IPS-20b (cell line): ENCODE results near the gene SLC39A7.

Experiments
- H3K27ac ChIP-seq: one replicate; pipeline ENCODE4 v1.5.1; 2013; ENCODE audit warnings: low read length
- H3K27me3 ChIP-seq: 2 replicates; pipeline ENCODE4 v1.6.1; 2013; ENCODE audit warnings: mild to moderate bottlenecking, low read length, inconsistent platforms; ENCODE audit not compliant: insufficient read depth
- H3K36me3 ChIP-seq: 2 replicates; pipeline ENCODE4 v1.6.1; 2013; ENCODE audit warnings: low read depth, mild to moderate bottlenecking, inconsistent platforms, low read length, moderate library complexity; ENCODE audit not compliant: insufficient read depth
- H3K4me1 ChIP-seq: 2 replicates; pipeline ENCODE4 v1.6.1; 2013; ENCODE audit warnings: mild to moderate bottlenecking, control low read depth, inconsistent platforms, low read length, moderate library complexity; ENCODE audit not compliant: insufficient read depth
- H3K4me3 ChIP-seq: 2 replicates; pipeline ENCODE4 v1.5.1; 2013; ENCODE audit warnings: mild to moderate bottlenecking, low read length, inconsistent platforms
- H3K9ac ChIP-seq: 2 replicates; pipeline ENCODE4 v1.6.1; 2013; ENCODE audit warnings: low read depth, mild to moderate bottlenecking, inconsistent platforms, low read length, moderate library complexity
- H3K9me3 ChIP-seq: 2 replicates; pipeline ENCODE4 v1.6.1; 2013; ENCODE audit warnings: mild to moderate bottlenecking, low read depth, low read length, inconsistent platforms; ENCODE audit not compliant: insufficient read depth

SLC39A7 gene

DNA sequence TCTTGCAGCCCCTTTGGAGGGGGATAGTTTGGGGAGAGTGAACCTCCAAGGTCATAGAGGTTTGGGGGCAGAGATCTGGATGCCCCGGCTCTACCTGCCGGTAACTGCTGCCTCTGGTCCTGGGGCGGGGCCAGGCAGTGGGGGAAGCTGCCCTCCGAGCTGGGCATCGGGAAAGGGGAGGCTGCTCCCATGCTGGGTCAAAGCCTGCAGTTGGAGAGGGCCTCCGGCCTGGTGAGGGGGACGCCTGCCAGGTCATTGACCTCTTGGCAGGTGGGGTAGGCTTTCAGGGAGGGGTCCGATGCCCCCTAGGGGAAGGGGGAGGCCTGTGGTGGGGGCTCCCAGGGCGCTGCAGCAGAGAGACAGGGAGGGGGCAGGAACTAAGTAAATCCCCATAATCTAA, 15.5 kb upstream of the SLC39A7 start:
- H3K4me3 ChIP-seq = no peak overlapping the region
- no peaks in the 10 kb centered on the region for H3K9me3 ChIP-seq
- no peaks in the 10 kb centered on the region for H3K4me1 ChIP-seq
- H3K9ac ChIP-seq = no peak overlapping the region
- H3K27me3 ChIP-seq = peaks cover 31% of the 10 kb centered on the region
- no peaks in the 10 kb centered on the region for H3K36me3 ChIP-seq
- no peak overlapping the region for H3K27ac ChIP-seq

DNA sequence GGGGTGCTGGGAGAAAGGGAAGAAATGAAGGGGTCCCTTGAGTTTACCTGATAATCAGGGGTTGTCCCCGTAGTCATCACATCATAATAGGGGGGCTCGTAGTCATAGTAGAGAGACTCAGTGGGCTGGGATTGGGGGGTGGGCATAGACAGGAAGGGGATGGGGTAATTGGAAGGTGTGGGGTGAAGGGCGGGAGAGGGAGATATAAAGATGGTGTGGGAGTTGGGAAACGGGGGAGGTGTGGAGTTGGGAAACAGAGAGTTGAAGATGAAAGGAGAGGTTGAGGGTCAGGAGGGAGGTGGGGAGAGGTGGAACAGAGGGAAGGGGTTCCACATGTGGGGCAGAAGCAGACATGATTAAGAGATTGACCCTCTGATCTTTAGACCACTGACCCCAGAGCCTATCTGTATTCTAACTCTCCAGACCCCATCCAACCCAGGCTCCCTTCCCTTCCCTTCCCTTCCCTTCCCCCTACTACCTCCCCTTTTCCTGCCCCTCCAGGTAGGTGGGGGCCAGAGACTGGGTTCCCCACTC, 14.9 kb upstream of the SLC39A7 start:
- Histone ChIP-seq H3K9ac (no peak overlapping the region), H3K4me3 (no peak overlapping the region), H3K27me3 (peaks cover 37% of the 10 kb centered on the region), H3K27ac (no peak overlapping the region), H3K4me1 (no peaks in the 10 kb centered on the region), H3K36me3 (no peaks in the 10 kb centered on the region), H3K9me3 (no peaks in the 10 kb centered on the region)

DNA sequence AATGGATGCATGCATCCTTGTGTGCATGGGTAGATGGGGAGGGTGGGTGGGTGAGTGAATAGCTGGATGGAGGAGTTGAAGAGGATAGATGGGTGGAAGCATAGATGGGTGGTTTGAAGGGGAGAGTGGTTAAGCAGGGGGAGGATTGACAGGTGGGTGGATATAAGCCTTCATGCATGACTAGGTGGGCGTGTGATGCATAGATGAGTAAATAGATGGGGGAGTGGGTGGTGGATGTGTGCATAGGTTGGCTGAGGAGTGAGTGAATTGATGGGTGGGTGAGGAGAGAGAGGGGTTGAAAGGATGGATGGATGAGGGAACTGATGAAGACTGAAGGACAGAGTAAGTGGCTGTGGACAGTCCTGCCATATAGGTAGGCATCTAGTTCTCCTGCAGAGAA, 12.9 kb upstream of the SLC39A7 start:
- Histone ChIP-seq H3K27ac (no peak overlapping the region), H3K4me3 (no peak overlapping the region), H3K4me1 (peaks cover 6% of the 10 kb centered on the region; the same call in 1 of the 2 replicates), H3K9ac (no peak overlapping the region), H3K36me3 (no peaks in the 10 kb centered on the region), H3K27me3 (peaks cover 57% of the 10 kb centered on the region), H3K9me3 (no peaks in the 10 kb centered on the region)

DNA sequence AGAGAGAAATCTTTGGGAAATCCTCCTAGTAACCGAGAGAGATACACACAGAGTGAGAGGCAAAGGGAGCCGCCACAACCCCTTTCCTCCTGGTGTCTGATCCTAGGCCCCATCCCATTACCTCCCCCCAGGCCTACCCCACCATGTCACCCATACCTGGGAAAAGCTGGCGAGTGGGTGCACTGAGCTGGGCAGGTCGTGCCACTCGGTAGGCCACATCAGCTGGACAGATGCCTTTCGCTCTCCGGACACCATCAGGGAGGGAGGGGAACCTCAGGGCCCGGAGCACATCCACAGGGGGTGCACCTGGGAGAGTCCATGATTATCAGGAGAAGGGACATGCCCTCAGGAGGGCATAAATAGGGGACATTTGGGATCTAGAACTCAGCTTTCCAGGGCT, 11.5 kb upstream of the SLC39A7 start:
- Histone ChIP-seq H3K9me3 (no peaks in the 10 kb centered on the region), H3K9ac (no peak overlapping the region), H3K27me3 (peaks cover 59% of the 10 kb centered on the region), H3K27ac (no peak overlapping the region), H3K36me3 (peaks cover 1% of the 10 kb centered on the region; the same call in 1 of the 2 replicates), H3K4me3 (no peak overlapping the region), H3K4me1 (peaks cover 6% of the 10 kb centered on the region; the same call in 1 of the 2 replicates)

DNA sequence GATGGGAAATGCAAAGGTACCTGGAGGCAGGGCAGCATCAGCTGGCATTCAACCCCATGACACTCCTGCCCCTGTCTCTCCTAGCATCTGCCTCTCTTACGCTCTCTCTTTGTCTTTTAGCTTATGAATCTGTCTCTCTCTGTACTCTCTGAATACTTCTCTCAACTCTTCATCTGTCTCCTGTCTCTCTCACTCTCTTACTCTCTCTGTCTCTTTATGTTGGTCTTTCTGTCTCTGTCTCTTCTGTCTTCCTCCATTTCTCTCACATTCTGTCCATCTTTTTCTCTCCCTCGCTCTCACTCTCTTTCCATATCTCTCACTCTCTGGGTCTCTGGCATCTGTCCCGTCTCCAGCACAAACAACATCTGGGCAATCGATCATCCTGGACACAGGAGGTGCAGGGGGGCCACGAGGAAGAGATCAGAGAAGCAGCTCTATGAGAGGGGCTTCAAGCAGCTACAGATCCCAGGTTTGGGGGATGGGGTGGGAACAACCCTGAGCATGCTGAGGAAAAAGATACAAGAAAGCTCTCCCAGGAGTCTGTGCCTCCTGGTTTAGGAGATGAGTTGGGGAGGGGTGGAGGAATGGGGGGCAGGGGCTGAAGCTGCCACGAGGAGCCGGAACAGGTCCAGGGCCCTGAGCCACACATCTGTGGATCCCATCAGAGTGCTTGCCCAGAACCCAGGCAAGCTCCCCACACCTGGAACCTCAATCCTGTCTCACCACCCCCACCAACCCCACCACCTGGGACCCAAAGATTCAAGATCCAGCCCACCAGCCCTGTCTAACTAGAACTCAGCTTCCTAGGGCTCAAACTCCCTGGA, 10.8 kb upstream of the SLC39A7 start:
- H3K36me3 ChIP-seq = peaks cover 6% of the 10 kb centered on the region
- H3K4me3 ChIP-seq = no peak overlapping the region
- no peak overlapping the region for H3K9ac ChIP-seq
- peaks cover 59% of the 10 kb centered on the region for H3K27me3 ChIP-seq
- no peak overlapping the region for H3K27ac ChIP-seq
- H3K9me3 ChIP-seq = no peaks in the 10 kb centered on the region
- H3K4me1 ChIP-seq = peaks cover 6% of the 10 kb centered on the region; the same call in 1 of the 2 replicates

DNA sequence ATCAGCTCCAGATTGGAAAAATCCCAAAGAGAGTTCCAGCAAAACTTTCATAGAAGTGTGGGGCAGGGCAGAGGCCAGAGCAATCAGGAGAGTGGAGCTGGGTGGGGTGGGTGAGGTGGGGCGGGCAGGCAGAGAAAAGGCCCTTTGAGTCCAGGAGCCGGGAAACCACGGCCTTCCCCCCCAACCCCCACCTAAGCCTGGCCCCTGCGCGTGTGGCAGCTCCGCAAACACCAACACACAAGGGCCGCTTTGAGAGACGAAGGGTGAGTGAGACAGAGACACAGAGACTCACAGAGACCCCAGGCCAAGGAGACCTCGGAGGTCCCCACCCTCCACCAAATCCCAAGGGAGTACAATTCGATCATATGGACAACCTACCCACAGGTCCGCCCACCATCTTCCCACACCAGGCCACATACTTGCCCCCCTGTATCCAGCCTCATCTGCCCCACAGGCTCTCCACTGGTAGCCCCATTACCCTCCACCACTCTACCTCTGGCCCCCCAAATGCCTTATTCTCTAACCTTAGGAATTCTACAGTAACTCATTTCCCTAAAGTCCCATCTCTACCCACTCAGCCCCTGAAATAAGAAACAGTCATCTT, 10.1 kb upstream of the SLC39A7 start:
- H3K27me3 ChIP-seq = peaks cover 59% of the 10 kb centered on the region
- H3K9ac ChIP-seq = no peak overlapping the region
- H3K4me3 ChIP-seq = no peak overlapping the region
- no peak overlapping the region for H3K27ac ChIP-seq
- peaks cover 14% of the 10 kb centered on the region for H3K36me3 ChIP-seq
- H3K9me3 ChIP-seq = no peaks in the 10 kb centered on the region
- H3K4me1 ChIP-seq = peaks cover 6% of the 10 kb centered on the region; the same call in 1 of the 2 replicates

DNA sequence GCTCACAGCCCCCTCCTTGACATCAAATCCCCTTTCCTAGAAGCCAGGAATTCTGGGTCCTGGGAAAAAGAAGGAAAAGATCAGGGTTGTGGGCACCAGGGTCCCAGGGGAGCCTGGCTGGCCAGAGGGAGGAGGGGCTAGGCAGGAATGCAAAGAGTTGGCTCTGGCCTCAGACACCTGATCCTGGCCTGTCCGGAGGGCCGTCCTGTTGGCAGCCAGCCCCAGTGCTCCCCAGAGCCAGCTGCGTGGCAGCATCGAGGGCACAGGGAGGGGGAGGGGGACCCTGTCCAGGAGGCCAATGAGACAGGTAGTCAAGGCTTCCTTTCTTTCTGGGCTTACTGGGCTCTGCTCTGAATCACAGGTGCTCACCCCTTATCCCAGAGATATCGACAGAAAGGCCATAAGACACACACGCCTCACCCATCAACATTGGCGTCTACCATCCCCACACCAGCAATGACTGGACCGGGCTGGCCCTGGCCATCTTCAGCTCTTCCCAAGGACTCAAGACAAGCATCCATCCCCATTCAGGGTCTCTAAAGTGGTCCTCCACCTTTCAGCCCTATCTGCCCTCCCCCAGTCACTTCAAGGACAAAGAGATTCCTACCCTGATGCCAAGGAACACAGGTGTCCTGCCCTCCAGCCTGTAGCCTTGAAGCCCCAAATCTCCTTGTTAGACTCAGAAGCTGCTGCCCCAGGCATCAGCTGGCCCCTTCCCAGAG, 9.1 kb upstream of the SLC39A7 start:
- H3K4me1 ChIP-seq = peaks cover 6% of the 10 kb centered on the region; the same call in 1 of the 2 replicates
- H3K9me3 ChIP-seq = no peaks in the 10 kb centered on the region
- H3K36me3 ChIP-seq = peaks cover 23% of the 10 kb centered on the region
- H3K9ac ChIP-seq = no peak overlapping the region
- peaks cover 50% of the 10 kb centered on the region for H3K27me3 ChIP-seq
- peak overlapping the region; percentile 46; the same call in 1 of the 2 replicates for H3K4me3 ChIP-seq
- H3K27ac ChIP-seq = no peak overlapping the region

DNA sequence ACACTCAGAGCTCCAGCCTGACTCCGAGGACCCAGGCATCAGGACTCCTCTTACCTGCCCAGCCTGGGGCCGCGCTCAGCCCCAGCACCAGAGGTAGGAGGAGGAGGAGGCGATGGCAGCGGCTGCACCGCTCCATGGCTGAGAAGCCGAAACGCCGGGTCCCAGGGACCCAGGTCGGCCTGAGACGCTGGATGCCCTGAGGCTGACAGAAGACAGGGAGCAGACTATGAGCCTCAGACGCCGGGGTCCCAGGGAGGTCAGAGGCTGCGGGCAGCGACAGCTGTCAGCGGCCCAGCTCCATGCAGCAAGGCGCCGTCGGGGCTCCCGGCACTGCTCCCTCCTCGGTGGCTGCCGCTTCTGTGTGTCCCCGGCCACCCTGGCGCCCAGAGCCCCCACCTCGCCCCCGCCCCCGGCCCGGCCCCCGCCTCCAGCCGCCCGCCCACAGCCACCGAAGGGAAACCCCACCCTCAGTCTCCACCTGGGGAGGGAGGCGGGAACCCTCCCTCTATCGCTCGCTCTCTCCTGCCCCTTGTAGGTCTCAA, 8.5 kb upstream of the SLC39A7 start, which contains the start of gene COL11A2:
TSS of gene COL11A2 (minus strand) at position 363 of the 542 bp plus-strand sequence. CDS start at position 136, 227 bp downstream.
- H3K9me3 ChIP-seq = no peaks in the 10 kb centered on the region
- no peak within 1 kb of the TSS for H3K27ac ChIP-seq
- peak within 1 kb of the TSS; percentile 48; the same call in 1 of the 2 replicates for H3K9ac ChIP-seq
- peaks cover 44% of the 10 kb centered on the region for H3K27me3 ChIP-seq
- peak within 1 kb of the TSS; percentile 79 for H3K4me3 ChIP-seq
- H3K4me1 ChIP-seq = peaks cover 6% of the 10 kb centered on the region; the same call in 1 of the 2 replicates
- peaks cover 29% of the 10 kb centered on the region for H3K36me3 ChIP-seq

DNA sequence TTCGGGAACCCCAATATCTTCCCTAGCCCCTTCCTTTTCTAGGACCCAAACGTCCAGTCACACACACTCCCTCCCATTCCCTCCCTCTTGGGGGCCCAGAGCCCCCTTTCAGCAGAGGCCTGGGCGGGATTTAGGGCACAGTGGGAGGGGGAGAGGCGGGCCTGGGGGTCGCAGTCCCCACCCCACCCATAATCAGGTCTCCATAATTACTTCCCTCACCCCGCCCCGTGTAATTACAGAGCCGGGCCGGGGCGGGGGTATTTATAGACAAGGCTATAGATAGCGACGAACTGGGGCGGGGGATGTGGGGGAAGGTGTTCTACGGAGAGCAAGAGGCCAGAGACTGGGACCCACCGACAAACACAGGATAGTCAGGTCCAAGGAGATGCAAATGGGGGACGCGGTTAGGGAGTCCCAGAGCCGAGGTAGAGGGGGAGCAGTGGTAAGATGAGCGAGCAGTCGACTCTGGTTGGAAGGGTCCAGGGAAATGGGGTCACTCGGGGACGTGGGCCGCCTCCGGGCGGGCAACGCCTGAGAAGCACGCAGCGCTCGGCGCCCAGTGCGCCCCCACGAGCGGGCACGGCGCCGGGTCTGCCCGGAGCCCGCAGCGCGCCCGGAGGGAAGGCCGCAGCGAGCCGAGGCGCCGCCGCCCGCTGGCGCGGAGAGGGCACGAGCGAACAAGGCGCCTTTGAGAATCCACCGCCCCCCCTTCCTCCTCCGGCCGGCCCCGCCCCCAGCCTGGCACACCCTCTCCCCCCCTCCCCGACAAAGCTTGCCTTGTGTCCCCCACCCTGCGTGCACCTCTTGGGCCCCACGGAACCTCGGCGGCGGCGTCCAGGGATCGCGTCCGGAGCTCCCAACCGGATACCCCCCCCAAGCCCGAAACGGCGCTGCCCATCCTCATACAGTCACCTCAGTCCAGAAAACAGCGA, 7.7 kb upstream of the SLC39A7 start:
- no peak overlapping the region for H3K27ac ChIP-seq
- H3K27me3 ChIP-seq = peaks cover 40% of the 10 kb centered on the region
- H3K9me3 ChIP-seq = no peaks in the 10 kb centered on the region
- peak overlapping the region; percentile 79 for H3K4me3 ChIP-seq
- peak overlapping the region; percentile 48; the same call in 1 of the 2 replicates for H3K9ac ChIP-seq
- H3K4me1 ChIP-seq = peaks cover 6% of the 10 kb centered on the region; the same call in 1 of the 2 replicates
- H3K36me3 ChIP-seq = peaks cover 31% of the 10 kb centered on the region

DNA sequence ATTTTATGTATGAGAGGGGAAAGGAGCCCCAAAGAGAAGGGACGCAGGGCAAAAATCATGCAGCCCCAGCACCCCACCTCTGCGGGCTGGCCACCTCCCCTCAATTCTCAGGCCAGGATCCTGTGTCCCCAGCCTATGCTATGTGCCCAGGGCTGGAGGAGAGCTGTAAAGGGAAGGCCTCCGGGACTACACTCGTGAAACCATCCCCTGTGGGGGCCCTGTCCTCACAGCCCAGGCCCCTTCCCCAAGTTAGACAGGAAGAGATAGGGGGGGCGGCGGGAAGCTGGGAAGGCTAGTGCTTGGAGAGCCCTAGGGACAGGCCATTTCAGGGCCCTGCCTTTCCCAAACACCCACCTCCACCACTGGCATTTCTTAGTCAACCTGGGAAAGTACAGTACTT, 7.0 kb upstream of the SLC39A7 start:
- H3K4me3 ChIP-seq = peak overlapping the region; percentile 79; the same call in 1 of the 2 replicates
- H3K36me3 ChIP-seq = peaks cover 31% of the 10 kb centered on the region
- H3K27ac ChIP-seq = no peak overlapping the region
- H3K9ac ChIP-seq = no peak overlapping the region
- no peaks in the 10 kb centered on the region for H3K9me3 ChIP-seq
- H3K27me3 ChIP-seq = peaks cover 36% of the 10 kb centered on the region
- peaks cover 6% of the 10 kb centered on the region; the same call in 1 of the 2 replicates for H3K4me1 ChIP-seq
